ENCODE results near the gene GPR153.

GPR153 gene

GRCh38 chr1:6271554-6271953 is 10.7 kb upstream of the GPR153 start:
- no peak for DNase-seq (ENCODE audit: low spot score)
- in situ Hi-C loops (cut with MboI; ENCODE audit: low pct_unique_long_range_greater_than_20kb, low sequenced_read_pairs, unreplicated experiment): no loop called here

GRCh38 chr1:6271006-6271405 is 10.1 kb upstream of the GPR153 start:
- TF ChIP-seq CTCF (IDR thresholded peaks at IDR 0.05; ENCODE audit: extremely low read depth, insufficient read depth, missing control alignments): no peak
- no peak for DNase-seq (ENCODE audit: low spot score)
- in situ Hi-C loops (cut with MboI; ENCODE audit: low pct_unique_long_range_greater_than_20kb, low sequenced_read_pairs, unreplicated experiment): no loop called here

More at GRCh38 chr1:6271554-6271953, 10.7 kb upstream of the GPR153 start:
- TF ChIP-seq CTCF (IDR thresholded peaks at IDR 0.05; ENCODE audit: extremely low read depth, insufficient read depth, missing control alignments): no peak

- in situ Hi-C loops (cut with MboI; ENCODE audit: low pct_unique_long_range_greater_than_20kb, low sequenced_read_pairs, unreplicated experiment): no loop called here
- no peak for DNase-seq (ENCODE audit: low spot score)
- no peak for TF ChIP-seq CTCF (IDR thresholded peaks at IDR 0.05; ENCODE audit: extremely low read depth, insufficient read depth, missing control alignments)
These were observed 9.5 kb upstream of the GPR153 start for GRCh38 chr1:6270401-6270800.

- no peak for TF ChIP-seq CTCF (IDR thresholded peaks at IDR 0.05; ENCODE audit: extremely low read depth, insufficient read depth, missing control alignments)
- in situ Hi-C loops (cut with MboI; ENCODE audit: low pct_unique_long_range_greater_than_20kb, low sequenced_read_pairs, unreplicated experiment): no loop called here
- DNase-seq (ENCODE audit: low spot score): no peak
These were observed 9.0 kb upstream of the GPR153 start for GRCh38 chr1:6269720-6270400.

- DNase-seq (ENCODE audit: low spot score): no peak
- no peak for TF ChIP-seq CTCF (IDR thresholded peaks at IDR 0.05; ENCODE audit: extremely low read depth, insufficient read depth, missing control alignments)
These were observed 8.4 kb upstream of the GPR153 start for GRCh38 chr1:6269296-6269695.

GRCh38 chr1:6268415-6268814 is 7.5 kb upstream of the GPR153 start:
- in situ Hi-C loops (cut with MboI; ENCODE audit: low pct_unique_long_range_greater_than_20kb, low sequenced_read_pairs, unreplicated experiment): no loop called here
- no peak for DNase-seq (ENCODE audit: low spot score)
- no peak for TF ChIP-seq CTCF (IDR thresholded peaks at IDR 0.05; ENCODE audit: extremely low read depth, insufficient read depth, missing control alignments)

More at GRCh38 chr1:6269296-6269695, 8.4 kb upstream of the GPR153 start:
- in situ Hi-C loops (cut with MboI; ENCODE audit: low pct_unique_long_range_greater_than_20kb, low sequenced_read_pairs, unreplicated experiment): no loop called here
